Neural cell (in vitro differentiated cells): ENCODE measurements around the gene ANKMY1. TPM values are rescaled to one million over a fixed set of nuclear protein-coding genes. Genes with fewer than 3 reads are reported as not detected.

Experiments
- H2AFZ ChIP-seq: fragments of 200-600, 300-800 bp; sonication (generic), shearing (Covaris generic); 2 replicates; pipeline ENCODE4 v1.6.0; 2014; ENCODE audit warnings: low read depth, mild to moderate bottlenecking, antibody characterized with exemption, low read length, moderate library complexity
- H3F3A ChIP-seq: fragments of 200-600 bp; shearing (Covaris generic); 2 replicates; pipeline ENCODE4 v1.6.1; 2016; ENCODE audit warnings: mild to moderate bottlenecking, moderate library complexity, mixed read lengths, antibody characterized with exemption, low read length; ENCODE audit not compliant: insufficient read depth, poor library complexity, severe bottlenecking
- H3K27ac ChIP-seq: fragments of 200-600, 300-800 bp; sonication (generic), shearing (Covaris generic); 2 replicates; pipeline ENCODE4 v1.5.1; 2014; ENCODE audit warnings: mild to moderate bottlenecking, low read length, moderate library complexity
- H3K27me3 ChIP-seq: fragments of 300-800, 200-600 bp; sonication (generic), shearing (Covaris generic); 2 replicates; pipeline ENCODE4 v1.6.0; 2014; ENCODE audit warnings: mild to moderate bottlenecking, low read depth, low read length, moderate library complexity; ENCODE audit not compliant: insufficient read depth
- H3K36me3 ChIP-seq: fragments of 300-800, 200-600 bp; sonication (generic), shearing (Covaris generic); 2 replicates; pipeline ENCODE4 v1.5.1; 2014; ENCODE audit warnings: mild to moderate bottlenecking, antibody characterized with exemption, low read length, moderate library complexity; ENCODE audit not compliant: insufficient read depth
- H3K4me2 ChIP-seq: fragments of 300-800, 200-600 bp; sonication (generic), shearing (Covaris generic); 2 replicates; pipeline ENCODE4 v1.6.0; 2014; ENCODE audit warnings: mild to moderate bottlenecking, low read length
- H3K4me3 ChIP-seq: fragments of 300-800, 200-600 bp; sonication (generic), shearing (Covaris generic); 2 replicates; pipeline ENCODE4 v1.5.1; 2014; ENCODE audit warnings: mild to moderate bottlenecking, low read length, moderate library complexity
- H3K79me2 ChIP-seq: fragments of 200-600 bp; shearing (Covaris generic); replicated peaks from 2 replicates; pipeline ENCODE4 v1.6.0; 2014; ENCODE audit warnings: mild to moderate bottlenecking, low read length, moderate library complexity; ENCODE audit not compliant: insufficient read depth
- H3K9ac ChIP-seq: fragments of 300-800, 200-600 bp; sonication (generic), shearing (Covaris generic); 2 replicates; pipeline ENCODE4 v1.6.1; 2016; ENCODE audit warnings: mild to moderate bottlenecking, low read length, mixed read lengths
- H3K9me2 ChIP-seq: fragments of 200-600 bp; shearing (Covaris generic); 2 replicates; pipeline ENCODE4 v1.6.1; 2016; ENCODE audit warnings: mild to moderate bottlenecking, low read length, mixed read lengths; ENCODE audit not compliant: insufficient read depth
- H3K9me3 ChIP-seq: fragments of 200-600, 300-800 bp; sonication (generic), shearing (Covaris generic); 2 replicates; pipeline ENCODE4 v1.6.1; 2016; ENCODE audit warnings: mild to moderate bottlenecking, mixed run types, low read length, moderate library complexity, mixed read lengths
- H4K20me1 ChIP-seq: fragments of 200-600 bp; shearing (Covaris generic); 2 replicates; pipeline ENCODE4 v1.6.1; 2016; ENCODE audit warnings: mild to moderate bottlenecking, mixed run types; ENCODE audit not compliant: insufficient read depth
- EP300 ChIP-seq: fragments of 450-650 bp; conservative IDR thresholded peaks from 2 replicates; pipeline ENCODE4 v1.6.1; 2014; ENCODE audit warnings: antibody characterized with exemption, mild to moderate bottlenecking, moderate library complexity; ENCODE audit not compliant: poor library complexity, severe bottlenecking
- EZH2 ChIP-seq: fragments of 200-600, 300-800 bp; shearing (Covaris generic), sonication (generic); IDR thresholded peaks from 2 replicates; pipeline ENCODE4 v1.6.1; 2014; ENCODE audit warnings: antibody characterized with exemption, low read length, borderline replicate concordance, mild to moderate bottlenecking; ENCODE audit not compliant: insufficient read depth, poor library complexity, severe bottlenecking
- MXI1 ChIP-seq: fragments of 450-650 bp; conservative IDR thresholded peaks from 2 replicates; pipeline ENCODE4 v1.6.1; 2014; ENCODE audit warnings: antibody characterized with exemption, mild to moderate bottlenecking; ENCODE audit not compliant: poor library complexity, severe bottlenecking
- POLR2AphosphoS5 ChIP-seq: IDR thresholded peaks from 2 replicates; pipeline ENCODE4 v1.6.1; 2012
- RAD21 ChIP-seq: fragments of 450-650 bp; conservative IDR thresholded peaks from 2 replicates; pipeline ENCODE4 v1.6.1; 2014; ENCODE audit warnings: antibody characterized with exemption, mild to moderate bottlenecking, moderate library complexity
- SMC3 ChIP-seq: fragments of 450-650 bp; conservative IDR thresholded peaks from 2 replicates; pipeline ENCODE4 v1.6.1; 2014; ENCODE audit warnings: antibody characterized with exemption, mild to moderate bottlenecking, moderate library complexity; ENCODE audit not compliant: poor library complexity
- TAF1 ChIP-seq: IDR thresholded peaks from 2 replicates; pipeline ENCODE4 v1.6.1; 2012; ENCODE audit warnings: low read depth
- polyA plus RNA-seq: library from polyadenylated mRNA; depleted of rRNA; stranded (reverse); fragments of >200 nt; gene quantifications from 2 replicates; pipeline ENCODE4 v1.2.3, GENCODE V29; 2014
- TF ChIP-seq, protein P1 (sequence below): fragments of 450-650 bp; IDR thresholded peaks from 2 replicates; pipeline ENCODE4 v1.5.1; 2014; ENCODE audit warnings: antibody characterized with exemption, mild to moderate bottlenecking, moderate library complexity; ENCODE audit not compliant: poor library complexity, severe bottlenecking
- TF ChIP-seq, protein P2 (sequence below): IDR thresholded peaks from 2 replicates; pipeline ENCODE4 v1.6.1; 2012; ENCODE audit warnings: borderline replicate concordance

Gene ANKMY1
- polyA plus RNA-seq, 1 donor from 2014 or later = 6.6 TPM

- H2AFZ ChIP-seq = no peak overlapping the region
- TF ChIP-seq, protein P1, sequence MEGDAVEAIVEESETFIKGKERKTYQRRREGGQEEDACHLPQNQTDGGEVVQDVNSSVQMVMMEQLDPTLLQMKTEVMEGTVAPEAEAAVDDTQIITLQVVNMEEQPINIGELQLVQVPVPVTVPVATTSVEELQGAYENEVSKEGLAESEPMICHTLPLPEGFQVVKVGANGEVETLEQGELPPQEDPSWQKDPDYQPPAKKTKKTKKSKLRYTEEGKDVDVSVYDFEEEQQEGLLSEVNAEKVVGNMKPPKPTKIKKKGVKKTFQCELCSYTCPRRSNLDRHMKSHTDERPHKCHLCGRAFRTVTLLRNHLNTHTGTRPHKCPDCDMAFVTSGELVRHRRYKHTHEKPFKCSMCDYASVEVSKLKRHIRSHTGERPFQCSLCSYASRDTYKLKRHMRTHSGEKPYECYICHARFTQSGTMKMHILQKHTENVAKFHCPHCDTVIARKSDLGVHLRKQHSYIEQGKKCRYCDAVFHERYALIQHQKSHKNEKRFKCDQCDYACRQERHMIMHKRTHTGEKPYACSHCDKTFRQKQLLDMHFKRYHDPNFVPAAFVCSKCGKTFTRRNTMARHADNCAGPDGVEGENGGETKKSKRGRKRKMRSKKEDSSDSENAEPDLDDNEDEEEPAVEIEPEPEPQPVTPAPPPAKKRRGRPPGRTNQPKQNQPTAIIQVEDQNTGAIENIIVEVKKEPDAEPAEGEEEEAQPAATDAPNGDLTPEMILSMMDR = no peak
- TF ChIP-seq RAD21 (no peak), POLR2AphosphoS5 (no peak), TAF1 (no peak)
- no peaks in the 10 kb centered on the region for H3K79me2 ChIP-seq
- H3K4me3 ChIP-seq = no peak overlapping the region
- no peaks in the 10 kb centered on the region for H3K9me3 ChIP-seq
- no peak overlapping the region for H3K27ac ChIP-seq
- H3K4me2 ChIP-seq = no peak overlapping the region
- no peaks in the 10 kb centered on the region for H4K20me1 ChIP-seq
- no peaks in the 10 kb centered on the region for H3K27me3 ChIP-seq
- H3F3A ChIP-seq = no peaks in the 10 kb centered on the region
- no peak overlapping the region for H3K9ac ChIP-seq
- no peaks in the 10 kb centered on the region for H3K36me3 ChIP-seq
- H3K9me2 ChIP-seq = no peaks in the 10 kb centered on the region
Measured at GRCh38 chr2:240603846-240604245, 46.1 kb upstream of the ANKMY1 start.

DNA sequence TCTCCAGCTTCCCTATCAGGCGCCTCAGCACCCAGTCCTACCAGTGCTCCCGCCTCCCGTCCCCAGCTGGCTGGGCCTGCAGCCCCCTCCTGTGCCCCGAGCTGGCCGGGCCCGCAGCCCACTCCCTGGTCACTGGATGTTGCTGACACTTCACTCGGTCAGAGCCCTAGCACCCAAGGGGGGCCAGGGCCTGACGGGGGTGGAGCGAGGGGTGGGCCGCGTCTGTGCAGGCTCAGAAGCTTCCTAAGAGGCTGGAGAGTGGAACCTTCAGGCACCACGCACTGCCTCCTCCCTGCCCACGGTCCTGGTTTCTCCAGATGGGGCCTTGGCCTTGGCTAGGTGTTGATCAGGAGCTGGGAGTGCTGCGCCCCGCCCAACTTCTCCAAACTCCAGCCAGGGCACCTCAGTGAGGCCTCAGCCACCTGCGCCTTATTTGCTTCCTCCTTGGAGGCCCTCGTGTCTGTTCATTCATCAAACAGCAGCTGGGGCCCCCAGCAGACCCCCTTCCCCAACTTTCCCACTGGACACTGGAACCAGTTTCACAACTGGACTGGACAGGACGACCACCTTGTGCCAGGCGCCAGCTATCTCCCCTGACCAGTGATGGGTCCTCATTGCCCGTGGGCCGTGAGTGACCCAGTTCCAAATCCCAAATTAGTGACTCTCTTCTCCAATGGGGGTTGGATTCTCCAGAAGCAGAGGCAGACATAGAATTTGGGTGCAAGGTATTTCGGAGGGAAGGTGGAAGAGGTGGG, 45.5 kb upstream of the ANKMY1 start:
- Histone ChIP-seq H3K9ac (no peak overlapping the region), H2AFZ (no peak overlapping the region), H3F3A (no peaks in the 10 kb centered on the region), H3K79me2 (no peaks in the 10 kb centered on the region), H3K4me3 (no peak overlapping the region), H3K27ac (no peak overlapping the region), H4K20me1 (no peaks in the 10 kb centered on the region), H3K9me2 (no peaks in the 10 kb centered on the region), H3K36me3 (no peaks in the 10 kb centered on the region), H3K27me3 (no peaks in the 10 kb centered on the region), H3K9me3 (no peaks in the 10 kb centered on the region), H3K4me2 (no peak overlapping the region)
- TF ChIP-seq EP300 = no peak
- TF ChIP-seq POLR2AphosphoS5 = no peak
- TF ChIP-seq TAF1 = no peak
- TF ChIP-seq EZH2 = no peak
- TF ChIP-seq, protein P2, sequence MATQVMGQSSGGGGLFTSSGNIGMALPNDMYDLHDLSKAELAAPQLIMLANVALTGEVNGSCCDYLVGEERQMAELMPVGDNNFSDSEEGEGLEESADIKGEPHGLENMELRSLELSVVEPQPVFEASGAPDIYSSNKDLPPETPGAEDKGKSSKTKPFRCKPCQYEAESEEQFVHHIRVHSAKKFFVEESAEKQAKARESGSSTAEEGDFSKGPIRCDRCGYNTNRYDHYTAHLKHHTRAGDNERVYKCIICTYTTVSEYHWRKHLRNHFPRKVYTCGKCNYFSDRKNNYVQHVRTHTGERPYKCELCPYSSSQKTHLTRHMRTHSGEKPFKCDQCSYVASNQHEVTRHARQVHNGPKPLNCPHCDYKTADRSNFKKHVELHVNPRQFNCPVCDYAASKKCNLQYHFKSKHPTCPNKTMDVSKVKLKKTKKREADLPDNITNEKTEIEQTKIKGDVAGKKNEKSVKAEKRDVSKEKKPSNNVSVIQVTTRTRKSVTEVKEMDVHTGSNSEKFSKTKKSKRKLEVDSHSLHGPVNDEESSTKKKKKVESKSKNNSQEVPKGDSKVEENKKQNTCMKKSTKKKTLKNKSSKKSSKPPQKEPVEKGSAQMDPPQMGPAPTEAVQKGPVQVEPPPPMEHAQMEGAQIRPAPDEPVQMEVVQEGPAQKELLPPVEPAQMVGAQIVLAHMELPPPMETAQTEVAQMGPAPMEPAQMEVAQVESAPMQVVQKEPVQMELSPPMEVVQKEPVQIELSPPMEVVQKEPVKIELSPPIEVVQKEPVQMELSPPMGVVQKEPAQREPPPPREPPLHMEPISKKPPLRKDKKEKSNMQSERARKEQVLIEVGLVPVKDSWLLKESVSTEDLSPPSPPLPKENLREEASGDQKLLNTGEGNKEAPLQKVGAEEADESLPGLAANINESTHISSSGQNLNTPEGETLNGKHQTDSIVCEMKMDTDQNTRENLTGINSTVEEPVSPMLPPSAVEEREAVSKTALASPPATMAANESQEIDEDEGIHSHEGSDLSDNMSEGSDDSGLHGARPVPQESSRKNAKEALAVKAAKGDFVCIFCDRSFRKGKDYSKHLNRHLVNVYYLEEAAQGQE = no peak
- no peak for TF ChIP-seq RAD21
- no peak for TF ChIP-seq SMC3
- TF ChIP-seq, protein P1 = no peak
- TF ChIP-seq MXI1 = no peak
